GM18909 (cell line): ENCODE measurements around the gene PRKCE.

Experiments used
- ATAC-seq: cut with Tn5 transposase; IDR thresholded peaks from one replicate; pipeline ENCODE4 v1.9.1; 2021; ENCODE audit warnings: mild to moderate bottlenecking; ENCODE audit not compliant: unreplicated experiment, poor library complexity

PRKCE gene

DNA sequence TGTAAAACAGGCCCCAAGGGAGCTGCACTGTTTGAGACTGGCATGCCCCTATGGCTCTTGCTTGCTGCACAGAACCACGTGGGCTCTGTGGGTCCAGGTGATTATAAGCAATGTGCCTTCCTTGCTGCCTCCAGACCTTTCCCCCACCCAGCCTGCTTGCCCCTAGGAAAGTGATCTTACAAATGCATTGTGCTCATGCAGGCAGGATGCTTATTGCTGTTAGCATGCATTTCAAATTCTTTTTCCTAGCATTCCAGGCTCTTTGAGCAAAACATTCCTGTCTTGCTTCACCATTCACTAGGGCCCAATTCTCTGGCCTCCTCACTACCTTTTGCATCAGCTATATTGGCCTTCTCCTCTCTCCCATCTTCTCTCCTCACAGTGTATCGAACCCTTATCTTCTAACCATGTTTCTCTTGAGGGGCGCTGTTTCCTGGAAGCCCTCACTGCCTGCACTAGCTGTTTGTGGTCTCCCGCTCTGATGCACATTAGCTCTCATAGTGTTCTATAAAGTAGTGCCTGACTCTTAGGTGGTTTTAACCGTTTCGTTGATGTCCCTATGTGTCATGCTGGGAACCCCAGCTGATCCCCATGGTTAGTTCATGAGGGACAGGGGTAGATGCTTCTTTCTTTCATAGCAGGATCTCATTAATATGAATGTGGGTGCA is 492.8 kb downstream of the PRKCE start:
- no peak for ATAC-seq

DNA sequence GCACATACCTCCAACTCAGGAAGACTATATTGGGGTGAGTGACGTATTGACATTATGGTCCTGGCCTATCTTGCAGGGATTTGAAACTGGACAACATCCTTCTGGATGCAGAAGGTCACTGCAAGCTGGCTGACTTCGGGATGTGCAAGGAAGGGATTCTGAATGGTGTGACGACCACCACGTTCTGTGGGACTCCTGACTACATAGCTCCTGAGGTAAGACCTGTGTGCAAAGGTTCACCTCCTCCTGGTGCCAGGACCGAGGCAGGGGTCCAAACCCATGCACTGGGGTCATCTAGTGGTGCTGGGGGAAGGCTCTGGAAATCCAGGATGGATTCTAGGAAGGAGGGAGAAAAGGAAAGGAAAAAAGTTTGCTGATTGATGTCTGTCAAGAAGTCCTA is 493.5 kb downstream of the PRKCE start:
- ATAC-seq, result no peak

DNA sequence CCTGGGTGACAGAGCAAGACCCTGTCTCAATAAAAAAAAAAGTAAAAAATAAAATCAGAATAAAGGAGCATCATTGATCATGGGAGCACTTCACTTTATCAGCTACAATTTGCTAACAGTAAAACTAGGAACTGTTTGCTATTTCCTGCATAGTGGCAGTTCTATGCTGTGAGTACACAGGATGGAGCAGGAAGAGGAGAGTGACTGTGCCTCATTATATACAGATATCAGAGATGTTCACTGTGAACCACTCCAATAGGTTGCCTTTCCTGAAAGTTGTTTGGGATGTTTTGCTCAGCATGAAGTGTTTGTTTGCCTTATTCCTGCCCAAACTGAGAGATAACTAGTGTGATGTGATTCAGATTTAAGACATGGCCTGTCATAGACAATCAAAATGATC is 494.4 kb downstream of the PRKCE start:
- no peak for ATAC-seq

DNA sequence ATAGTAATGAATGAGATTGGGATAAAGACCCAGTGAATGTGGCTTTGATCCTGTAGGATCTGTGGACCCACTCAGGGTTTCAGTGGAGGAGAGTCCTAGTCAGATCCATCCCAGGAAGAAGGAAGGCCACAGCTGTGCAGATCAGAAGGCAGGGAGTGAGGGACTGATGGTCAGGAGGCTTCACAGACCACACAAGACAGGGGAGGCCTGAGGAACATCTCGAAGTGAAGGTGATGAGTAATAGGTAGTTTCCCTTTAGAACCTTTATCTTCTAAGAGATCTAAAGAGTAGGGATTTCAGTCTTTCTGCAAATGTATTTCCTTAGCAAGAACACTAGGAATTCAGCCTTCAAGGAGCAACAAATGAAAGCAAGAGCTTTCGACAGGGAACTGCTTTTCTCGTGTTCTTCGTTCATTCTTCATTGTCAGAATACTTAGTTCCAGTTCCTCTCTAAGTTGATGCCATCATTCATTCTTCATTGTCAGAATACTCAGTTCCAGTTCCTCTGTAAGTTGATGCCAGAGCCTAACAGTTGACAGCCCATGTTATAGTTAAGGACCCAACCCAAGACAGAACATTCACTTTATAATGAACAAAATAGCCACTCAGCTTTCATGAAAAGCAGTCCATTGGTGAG is 495.5 kb downstream of the PRKCE start:
- no peak for ATAC-seq

DNA sequence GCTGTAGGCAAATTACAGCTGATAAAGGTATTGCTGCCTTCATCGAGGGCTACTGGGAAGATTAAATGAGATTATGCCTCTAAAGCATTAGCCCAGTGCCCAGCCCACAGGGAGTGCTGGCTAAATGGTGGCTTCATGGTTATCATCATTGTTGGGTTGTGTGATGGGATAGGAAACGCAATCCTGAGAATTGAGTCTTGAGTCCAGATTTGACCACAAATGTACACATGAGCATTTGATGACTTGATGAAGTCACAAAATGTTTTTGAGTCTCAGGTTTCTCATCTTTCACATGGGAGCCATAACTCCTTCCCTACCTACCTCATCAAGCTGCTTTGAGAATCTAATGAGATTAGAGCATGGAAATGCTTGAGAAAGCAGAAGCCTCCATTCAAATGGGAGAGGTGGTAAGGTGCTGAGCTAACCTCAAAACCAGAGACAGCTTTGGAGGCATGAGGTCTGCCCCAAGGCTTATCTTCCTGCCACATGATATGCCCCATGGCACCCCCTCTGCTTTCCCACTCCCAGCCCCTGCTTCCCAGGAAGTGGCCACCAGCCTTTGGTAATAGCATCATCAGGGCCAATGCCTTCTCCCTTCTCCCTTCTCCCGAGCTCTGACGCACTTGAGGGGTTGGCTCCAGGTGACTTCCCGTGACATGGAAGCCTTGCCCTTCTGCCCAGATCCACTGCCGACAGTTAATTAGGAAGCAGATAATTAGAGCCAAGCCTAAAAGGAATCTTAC is 496.3 kb downstream of the PRKCE start:
- no peak for ATAC-seq

DNA sequence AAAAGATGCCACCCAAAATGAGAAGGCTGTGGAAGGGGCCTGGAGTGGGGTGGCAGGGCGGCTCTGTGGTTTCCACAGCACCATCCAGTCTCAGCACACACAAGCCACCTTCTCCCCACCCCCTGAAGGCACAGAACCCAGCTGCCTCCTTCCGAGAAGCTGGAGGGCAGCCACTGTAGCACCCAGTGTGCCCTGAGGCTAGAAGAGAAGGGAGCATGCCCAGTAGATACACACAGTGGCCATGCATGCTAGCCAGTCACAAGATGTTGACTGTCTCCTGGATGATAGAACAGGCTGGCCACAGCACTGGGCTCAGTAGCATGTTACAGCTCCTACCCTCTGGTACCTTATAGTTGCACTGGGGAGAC is 496.9 kb downstream of the PRKCE start:
- no peak for ATAC-seq

DNA sequence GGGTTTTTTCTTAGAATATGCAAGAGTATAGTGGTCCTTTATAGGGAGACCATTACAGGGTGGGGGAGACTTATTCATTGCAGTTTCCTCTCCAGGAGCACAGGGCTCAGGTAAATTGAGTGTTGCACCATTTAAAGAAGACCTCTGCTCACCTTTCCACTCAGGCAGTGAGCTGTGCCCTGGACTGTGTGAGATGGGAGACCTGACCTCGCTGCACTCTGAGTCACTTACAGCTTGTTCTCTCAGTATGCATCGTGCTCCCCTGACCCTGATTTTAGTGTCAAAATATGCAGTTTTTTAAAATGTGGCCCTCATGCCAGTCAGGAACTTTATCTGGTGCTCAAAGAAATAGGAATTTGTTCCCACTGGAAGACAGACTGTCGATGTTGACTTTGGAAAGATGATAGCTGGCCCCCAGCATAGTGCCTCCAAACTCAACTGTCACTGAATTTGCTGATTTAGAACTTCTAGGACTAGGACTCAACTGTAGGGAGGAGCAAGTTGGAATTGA is 499.0 kb downstream of the PRKCE start:
- no peak for ATAC-seq

DNA sequence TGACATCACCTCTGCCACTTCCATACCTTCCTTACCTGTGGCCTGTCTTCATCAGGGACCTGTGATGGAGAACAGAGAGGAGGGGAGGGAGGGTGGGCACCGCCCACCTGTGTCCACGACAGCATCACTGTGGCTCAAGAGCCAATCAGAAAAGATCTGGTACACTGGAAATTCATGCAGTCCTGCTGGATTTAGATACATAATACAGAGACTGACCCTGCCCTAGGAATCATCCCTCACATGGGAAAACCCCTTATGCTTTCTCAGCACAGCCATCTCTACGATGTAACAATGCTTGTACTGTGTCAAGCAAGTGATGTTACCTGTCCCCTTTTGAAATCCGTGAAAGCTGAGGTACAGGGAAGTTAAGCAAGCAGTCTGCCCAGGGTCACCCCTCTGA is 500.1 kb downstream of the PRKCE start:
- no peak for ATAC-seq

DNA sequence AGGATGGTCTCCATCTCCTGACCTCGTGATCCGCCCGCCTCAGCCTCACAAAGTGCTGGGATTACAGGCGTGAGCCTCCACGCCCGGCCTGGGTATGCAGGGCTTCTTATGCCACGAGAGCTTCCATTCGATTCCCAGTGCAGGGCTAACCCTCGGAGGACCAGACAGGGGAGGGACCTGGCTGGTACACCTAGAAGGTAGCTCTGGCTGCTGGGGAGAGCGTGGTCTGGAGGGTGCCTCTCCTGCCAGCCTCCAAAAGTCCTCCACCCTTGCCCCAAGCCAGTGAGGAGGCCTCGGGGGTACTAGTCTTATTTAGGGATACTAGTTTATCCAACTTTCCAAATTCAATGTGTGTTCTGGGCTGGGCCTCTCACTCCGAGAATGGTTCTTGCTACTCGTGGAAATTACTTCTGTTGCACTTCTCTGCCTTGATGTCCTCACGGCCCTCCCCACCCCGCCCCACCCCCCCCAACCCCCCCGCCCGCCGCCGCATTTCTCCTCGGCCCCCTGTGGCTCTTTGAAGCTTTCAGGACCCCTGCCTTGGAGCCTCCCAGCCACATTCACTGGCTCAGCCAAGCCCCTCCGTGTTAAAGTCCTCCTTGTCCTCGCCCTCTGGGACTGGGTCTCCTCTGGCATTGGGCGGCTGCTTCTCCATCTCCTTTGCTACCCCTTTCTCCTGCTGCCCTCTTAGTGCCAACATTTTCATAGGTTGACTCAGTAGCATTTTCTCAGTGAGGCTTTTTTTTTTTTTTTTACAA is 502.7 kb downstream of the PRKCE start:
- ATAC-seq, result no peak

DNA sequence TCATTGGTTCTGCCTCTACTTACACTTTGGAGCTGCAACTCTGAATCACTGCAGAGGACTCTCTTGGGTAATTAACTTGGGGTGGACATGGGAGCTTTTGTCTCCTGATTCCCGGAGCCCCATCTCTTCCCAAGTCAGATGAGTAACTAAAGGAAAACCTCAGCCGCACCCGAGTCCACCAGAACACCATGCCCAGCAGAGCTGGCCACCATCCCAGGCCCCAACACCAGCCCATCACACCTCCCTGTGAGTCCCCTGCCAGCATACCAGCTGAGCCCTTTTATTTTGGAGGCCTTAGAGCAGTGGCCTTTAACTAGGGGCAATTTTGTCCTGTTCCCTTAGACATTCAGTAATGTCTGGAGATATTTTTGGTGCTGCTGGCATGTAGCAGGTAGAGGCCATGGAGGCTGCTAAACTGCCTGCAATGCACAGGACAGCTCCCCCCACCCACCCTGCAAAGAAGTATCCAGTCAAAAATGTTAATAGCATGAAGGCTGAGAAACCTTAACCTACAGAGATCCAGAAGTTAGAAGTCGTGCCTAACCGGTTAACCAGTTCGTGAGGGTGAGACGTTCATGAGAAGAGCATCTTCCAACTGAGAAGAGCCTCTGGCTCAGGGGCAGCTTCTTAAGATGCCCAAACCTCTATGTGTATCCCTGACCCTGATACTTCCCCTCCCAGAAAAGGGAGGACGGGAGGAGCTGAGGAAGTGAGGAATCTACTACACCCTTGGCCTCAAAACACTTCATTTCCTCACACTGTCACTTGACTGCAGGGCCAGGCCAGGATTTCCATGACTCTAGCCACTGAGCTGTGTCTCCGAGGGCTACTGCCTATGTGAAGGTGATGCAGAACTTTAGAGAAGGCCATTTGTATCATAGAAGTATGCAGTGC is 505.8 kb downstream of the PRKCE start:
- ATAC-seq, result no peak

DNA sequence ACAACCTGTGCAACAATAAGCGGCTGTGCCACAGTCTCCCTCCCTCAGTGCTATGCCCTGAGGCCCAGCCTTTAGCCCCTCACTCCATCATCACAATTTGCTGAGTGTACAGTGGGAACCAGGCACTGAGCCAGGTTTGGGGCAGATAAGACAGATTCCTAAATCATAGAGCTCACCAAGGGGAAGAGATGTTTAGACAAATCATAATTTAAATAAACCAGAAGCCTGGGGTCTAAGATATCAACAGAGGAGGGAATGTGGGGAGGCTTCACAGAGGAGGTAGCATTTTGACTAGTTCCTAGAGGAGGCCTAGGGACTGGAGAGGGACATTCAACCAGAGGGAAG is 506.5 kb downstream of the PRKCE start:
- no peak for ATAC-seq

DNA sequence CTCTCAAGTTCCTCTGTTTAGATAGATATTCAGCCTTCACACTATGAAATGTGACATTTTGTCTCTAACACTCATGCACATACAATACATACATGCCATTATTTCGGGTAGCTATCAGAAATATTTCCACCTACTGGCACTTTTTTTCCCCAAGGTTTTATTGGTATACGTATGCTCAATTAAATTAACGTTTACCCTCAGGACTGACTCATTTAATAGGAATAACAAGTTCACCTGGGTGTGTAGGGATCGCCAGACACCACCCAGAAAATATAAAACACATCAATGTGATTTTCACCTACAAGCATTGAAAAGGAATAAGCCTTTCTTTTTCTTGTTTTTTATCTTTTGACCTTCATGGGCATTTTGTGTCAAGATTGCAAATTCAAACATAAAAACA is 507.2 kb downstream of the PRKCE start:
- no peak for ATAC-seq

DNA sequence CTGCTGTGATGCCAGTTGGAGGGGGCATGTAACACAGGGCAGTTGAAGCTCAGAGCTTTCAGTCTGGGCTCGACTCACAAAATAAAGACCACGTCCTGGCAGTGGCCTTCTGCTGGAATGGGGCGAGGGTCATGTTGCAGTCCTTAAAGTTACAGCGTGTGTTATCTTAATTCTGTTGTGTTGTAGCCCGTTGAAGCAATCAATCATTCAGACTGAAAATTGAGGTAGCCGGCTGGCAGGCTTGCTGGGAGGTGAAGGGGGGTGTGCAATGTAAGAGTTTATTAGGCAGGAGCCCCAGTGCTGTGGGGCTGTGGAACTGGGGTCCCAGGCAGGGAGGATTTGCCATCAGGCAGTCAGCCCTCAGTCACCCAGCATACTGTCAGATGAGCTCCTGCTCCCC is 508.9 kb downstream of the PRKCE start:
- ATAC-seq, result no peak

DNA sequence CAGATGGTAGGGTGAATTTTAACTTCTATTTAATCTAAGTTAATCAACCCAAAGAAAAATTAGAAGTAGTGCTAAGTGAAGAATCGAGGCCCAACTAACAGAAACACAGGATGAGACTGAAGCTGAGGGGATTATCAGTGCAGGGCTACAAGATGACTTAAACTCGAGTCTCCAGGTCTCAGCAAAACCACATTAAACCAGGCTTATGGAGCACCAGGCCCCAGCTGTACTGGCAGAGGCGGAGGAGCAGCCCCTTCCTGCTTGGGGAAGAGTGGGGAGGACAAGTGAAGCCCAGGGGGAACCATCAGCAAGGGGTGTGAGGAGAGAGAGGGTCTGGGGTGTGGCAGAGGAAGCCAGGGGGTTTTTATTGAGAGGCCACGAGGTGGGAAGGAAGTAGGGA is 509.8 kb downstream of the PRKCE start:
- no peak for ATAC-seq

DNA sequence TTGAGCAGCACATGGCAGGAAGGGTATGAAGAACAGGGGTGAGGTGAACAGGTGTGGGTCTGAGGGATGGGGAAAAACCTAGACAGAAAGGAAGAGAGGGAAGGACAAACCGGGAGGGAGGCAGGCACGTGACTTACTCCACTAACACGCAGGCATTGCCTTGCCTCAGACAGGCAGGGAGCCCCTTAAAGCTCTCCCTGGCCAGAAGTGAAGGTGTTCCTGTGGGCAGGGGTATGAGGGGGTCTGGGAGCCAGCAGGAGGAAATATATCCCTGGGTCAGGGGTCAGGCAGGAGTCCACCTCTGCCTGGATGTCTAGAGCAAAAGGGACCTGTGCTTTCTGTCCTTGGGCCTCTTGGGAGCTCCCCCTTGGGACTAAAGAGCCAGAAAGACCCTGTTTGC is 510.4 kb downstream of the PRKCE start:
- ATAC-seq, result no peak

DNA sequence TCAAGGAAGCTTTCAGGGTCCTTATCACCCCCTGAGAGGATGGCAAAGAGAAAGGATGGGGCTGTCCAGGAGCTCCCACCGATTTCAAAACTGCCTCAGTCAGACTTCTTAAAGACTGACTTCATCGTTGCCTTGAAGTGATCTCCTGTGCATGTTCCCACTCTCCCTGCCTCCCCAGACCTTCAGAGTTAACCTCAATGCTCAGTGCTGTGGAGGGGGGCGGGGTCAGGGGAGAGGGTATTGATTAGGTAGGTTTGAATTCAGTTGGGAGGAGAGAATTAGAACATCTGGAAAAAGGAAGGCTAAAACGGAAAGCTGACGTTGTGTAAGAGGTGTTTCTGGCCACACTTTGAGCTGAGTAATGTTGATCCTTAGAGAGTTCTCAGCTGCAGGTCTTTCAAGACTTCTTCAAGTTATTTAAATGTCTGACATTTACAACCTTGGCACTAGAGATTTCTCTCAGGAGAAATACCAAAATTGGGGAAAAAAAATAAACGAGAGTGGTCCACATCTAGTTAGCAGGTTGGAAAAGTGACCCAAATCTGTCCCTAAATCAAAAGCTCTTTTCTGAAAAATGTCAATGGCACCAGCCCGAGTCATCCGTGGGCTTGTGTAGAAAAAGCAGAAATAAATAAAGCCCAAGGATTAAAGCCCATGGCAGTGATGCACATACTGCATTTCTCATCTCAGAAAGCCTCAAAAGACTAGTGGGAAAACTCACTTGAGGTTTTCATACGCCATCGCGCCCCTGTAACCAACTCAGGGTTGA is 511.0 kb downstream of the PRKCE start:
- ATAC-seq, result no peak

DNA sequence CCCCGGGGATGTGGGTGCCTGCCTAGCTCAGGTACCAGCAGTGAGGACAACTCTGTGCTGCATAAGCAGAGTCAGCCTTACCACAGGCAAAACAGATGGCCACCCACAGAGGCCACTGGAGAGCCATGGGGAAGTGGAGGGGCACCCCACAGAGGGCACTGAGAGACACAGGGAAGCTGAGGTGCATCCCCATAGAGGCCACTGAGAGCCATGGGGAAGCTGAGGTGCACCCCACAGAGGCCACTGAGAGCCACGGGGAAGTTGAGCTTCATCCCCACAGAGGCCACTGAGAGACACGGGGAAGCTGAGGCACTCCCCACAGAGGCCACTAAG is 511.6 kb downstream of the PRKCE start:
- ATAC-seq, result no peak

DNA sequence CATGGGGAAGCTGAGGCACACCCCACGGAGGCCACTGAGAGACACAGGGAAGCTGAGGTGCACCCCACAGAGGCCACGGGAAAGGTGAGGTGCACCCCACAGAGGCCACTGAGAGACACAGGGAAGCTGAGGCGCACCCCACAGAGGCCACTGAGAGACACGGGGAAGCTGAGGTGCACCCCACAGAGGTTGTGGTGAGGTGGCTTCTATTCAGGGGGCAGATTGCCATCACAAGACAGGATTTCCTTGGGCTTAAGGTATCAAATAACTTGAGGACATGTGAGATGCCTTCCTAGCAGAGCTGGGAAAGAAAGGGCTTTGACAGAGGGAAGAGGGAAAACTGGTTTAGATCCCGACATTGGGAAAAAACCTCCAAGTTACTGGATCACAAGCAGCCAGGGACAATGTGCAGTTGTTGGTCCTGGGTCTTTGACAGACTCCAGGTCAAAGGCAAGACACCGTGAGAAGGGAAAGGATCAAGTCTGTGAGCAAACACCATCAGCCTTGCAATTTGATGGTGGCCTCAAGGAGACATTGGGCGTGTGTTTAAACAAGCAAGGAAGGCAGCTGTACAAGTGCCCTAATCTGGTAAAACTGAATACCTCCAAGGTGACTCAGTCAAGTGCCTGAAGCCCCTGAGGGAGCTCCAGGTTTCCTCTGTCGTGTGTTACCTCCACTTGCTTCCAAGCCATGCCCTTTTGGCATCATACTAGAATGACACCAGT is 512.5 kb downstream of the PRKCE start:
- ATAC-seq, result no peak
